Sigmoid colon (tissue), 7 donors: Measurements from ENCODE around the gene TENM4. TPM values are rescaled to one million over a fixed set of nuclear protein-coding genes. Genes with fewer than 3 reads are reported as not detected.
A peak's percentile ranks its signal among the peaks of the same experiment; 100 is the strongest.

ENCODE experiments used
- DNase-seq: peaks from one replicate; pipeline ENCODE4 v3.0.0-alpha.2; 2019
- H3K27ac ChIP-seq, 4 donors: fragments of 200-600 bp; sonication (generic); one replicate each; pipeline ENCODE4 v1.5.1; 2016 to 2019; ENCODE audit warnings: mild to moderate bottlenecking in 1 of 4
- H3K27me3 ChIP-seq, 3 donors: fragments of 200-600 bp; sonication (generic); one replicate each; pipeline ENCODE4 v1.5.1; 2019; ENCODE audit warnings: mild to moderate bottlenecking in 1 of 3
- H3K36me3 ChIP-seq, 4 donors: fragments of 200-600 bp; sonication (generic); one replicate each; pipeline ENCODE4 v1.5.1; 2016 to 2019
- H3K4me1 ChIP-seq, 4 donors: fragments of 200-600 bp; sonication (generic); one replicate each; pipeline ENCODE4 v1.5.1; 2017 to 2019
- H3K4me3 ChIP-seq, 4 donors: fragments of 200-600 bp; sonication (generic); one replicate each; pipeline ENCODE4 v1.5.1; 2017 to 2019; ENCODE audit warnings: mild to moderate bottlenecking in 2 of 4, moderate library complexity in 1 of 4
- H3K9me3 ChIP-seq, 4 donors: fragments of 200-600 bp in 3 of 4; sonication (generic) in 3 of 4; one replicate each; pipeline versions ENCODE4 v1.5.1 to v1.6.1; 2013 to 2019
- CTCF ChIP-seq, 4 experiments: fragments of 450-650 bp in 3 of 4; fragments of 200-600 bp in 1 of 4; IDR thresholded peaks; one replicate each; pipeline ENCODE4 v1.5.1; 2016 to 2019; ENCODE audit warnings: antibody characterized with exemption in 4 of 4, mild to moderate bottlenecking in 3 of 4, moderate library complexity in 2 of 4
- EP300 ChIP-seq, 4 donors: sonication (generic); formaldehyde crosslinking; IDR thresholded peaks; one replicate each; pipeline ENCODE4 v1.6.1; 2017; ENCODE audit warnings: antibody characterized with exemption in 4 of 4
- POLR2A ChIP-seq, 2 donors: fragments of 450-650 bp; IDR thresholded peaks; one replicate each; pipeline ENCODE4 v1.6.1; 2016; ENCODE audit warnings: antibody characterized with exemption in 2 of 2, mild to moderate bottlenecking in 2 of 2, moderate library complexity in 2 of 2
- POLR2AphosphoS5 ChIP-seq, 4 donors: sonication (generic); formaldehyde crosslinking; IDR thresholded peaks; one replicate each; pipeline ENCODE4 v1.6.1; 2017; ENCODE audit warnings: antibody characterized with exemption in 4 of 4
- WGBS, 2 donors: extraction: QIAGEN DNeasy Blood & Tissue Kit; methylation state at CpG; one replicate each; pipeline ENCODE4 v1.1.7; 2013; 5-methylcytosine and 5-hydroxymethylcytosine counted together
- intact Hi-C: fragments of 100-400 bp; cut with DNase I; formaldehyde crosslinking; loops from one replicate; pipeline ENCODE4 v1.15.1; 2023
- polyA plus RNA-seq, 3 donors: library from polyadenylated mRNA; stranded (reverse); fragments of 200-250 nt; gene quantifications; one replicate each; pipeline ENCODE4 v1.2.3, GENCODE V29; 2013
- total RNA-seq, 4 donors: library from RNA; depleted of rRNA; stranded (reverse); fragments of >200 nt; gene quantifications; one replicate each; pipeline ENCODE4 v1.1.0, GENCODE V29; 2016
- donor health status: healthy with polysubstance abuse.
- donor health status: Bipolar disorder and iron deficiency.
- donor health status: healthy.

TENM4 gene
- total and polyA plus RNA-seq, 7 donors, result 0.23 to 14.6 (median 1.9) TPM; not detected in 1

- Histone ChIP-seq H3K27ac (no peak overlapping the region), H3K27me3 (no peaks in the 10 kb centered on the region), H3K9me3 (no peaks in the 10 kb centered on the region), H3K4me3 (no peak overlapping the region), H3K4me1 (no peaks in the 10 kb centered on the region), H3K36me3 (no peaks in the 10 kb centered on the region)
- DNase-seq, result no peak
- intact Hi-C loops, result no loop called here
- 81 to 83% methylated on average over 3 of the region's 3 CpGs for WGBS, 2 donors
- no peak for TF ChIP-seq POLR2AphosphoS5 (IDR thresholded peaks at IDR 0.05)
- no peak for TF ChIP-seq CTCF (IDR thresholded peaks at IDR 0.05)
- no peak for TF ChIP-seq POLR2A (IDR thresholded peaks at IDR 0.05)
Observed at GRCh38 chr11:78685156-78685555, 755.7 kb downstream of the TENM4 start.

GRCh38 chr11:78684377-78684776, 756.5 kb downstream of the TENM4 start:
- H3K27ac ChIP-seq, result no peak overlapping the region
- H3K9me3 ChIP-seq, result no peaks in the 10 kb centered on the region
- no peaks in the 10 kb centered on the region for H3K4me1 ChIP-seq
- H3K4me3 ChIP-seq, result no peak overlapping the region
- DNase-seq, result no peak
- intact Hi-C loops, result no loop called here
- no peaks in the 10 kb centered on the region for H3K36me3 ChIP-seq
- TF ChIP-seq CTCF (IDR thresholded peaks at IDR 0.05), result no peak
- H3K27me3 ChIP-seq, result no peaks in the 10 kb centered on the region
- 92 to 94% methylated on average over 2 of the region's 2 CpGs for WGBS, 2 donors

- no peaks in the 10 kb centered on the region for H3K27me3 ChIP-seq
- TF ChIP-seq POLR2AphosphoS5 (IDR thresholded peaks at IDR 0.05), result no peak
- no peak for TF ChIP-seq POLR2A (IDR thresholded peaks at IDR 0.05)
- TF ChIP-seq CTCF (IDR thresholded peaks at IDR 0.05), result no peak
- no peak for TF ChIP-seq EP300 (IDR thresholded peaks at IDR 0.05)
- no peaks in the 10 kb centered on the region for H3K36me3 ChIP-seq
- H3K27ac ChIP-seq, result no peak overlapping the region
- no peak overlapping the region for H3K4me3 ChIP-seq
- H3K9me3 ChIP-seq, result no peaks in the 10 kb centered on the region
- intact Hi-C loops, result no loop called here
- no peaks in the 10 kb centered on the region for H3K4me1 ChIP-seq
- WGBS, 2 donors, result 58 to 89% methylated on average over 5 of the region's 5 CpGs
- no peak for DNase-seq
Observed at GRCh38 chr11:78683774-78684173, 757.1 kb downstream of the TENM4 start.

- Histone ChIP-seq H3K27me3 (no peaks in the 10 kb centered on the region), H3K4me3 (no peak overlapping the region), H3K36me3 (no peaks in the 10 kb centered on the region), H3K9me3 (no peaks in the 10 kb centered on the region), H3K27ac (no peak overlapping the region), H3K4me1 (no peaks in the 10 kb centered on the region)
- no peak for TF ChIP-seq CTCF (IDR thresholded peaks at IDR 0.05)
- no peak for TF ChIP-seq POLR2AphosphoS5 (IDR thresholded peaks at IDR 0.05)
- peak; percentile 41 for DNase-seq
- 94 to 95% methylated on average over 24 of the region's 24 CpGs for WGBS, 2 donors
- intact Hi-C loops, result no loop called here
Observed at GRCh38 chr11:78676026-78676557, 764.7 kb downstream of the TENM4 start.

GRCh38 chr11:78672850-78673620, 767.8 kb downstream of the TENM4 start:
- no peak overlapping the region for H3K4me3 ChIP-seq
- H3K27me3 ChIP-seq, result no peaks in the 10 kb centered on the region
- peaks cover 0 to 4% (median 0%) of the 10 kb centered on the region in 4 donors for H3K36me3 ChIP-seq
- TF ChIP-seq EP300 (IDR thresholded peaks at IDR 0.05) (no peak), POLR2A (IDR thresholded peaks at IDR 0.05) (no peak), CTCF (IDR thresholded peaks at IDR 0.05) (no peak), POLR2AphosphoS5 (IDR thresholded peaks at IDR 0.05) (no peak)
- DNase-seq, result peak; percentile 19
- no peak overlapping the region for H3K27ac ChIP-seq
- WGBS, 2 donors, result 77 to 81% methylated on average over 9 of the region's 9 CpGs
- intact Hi-C loops, result no loop called here
- H3K4me1 ChIP-seq, result no peaks in the 10 kb centered on the region
- no peaks in the 10 kb centered on the region for H3K9me3 ChIP-seq
